ENCODE measurements around the gene MT1B.

The MT1B gene

GRCh38 chr16:56608876-56609462 is 42.7 kb upstream of the MT1B start:
- Histone ChIP-seq H3K9me2 (replicated peaks; ENCODE audit: control insufficient read depth, low read length) (no peaks in the 10 kb centered on the region), H4K20me1 (ENCODE audit: control insufficient read depth, insufficient read depth, low read depth, low read length) (no peaks in the 10 kb centered on the region), H3K4me1 (ENCODE audit: control insufficient read depth, low read length) (peaks cover 27% of the 10 kb centered on the region), H3K36me3 (ENCODE audit: control insufficient read depth, low read length) (no peaks in the 10 kb centered on the region), H3K27me3 (ENCODE audit: control insufficient read depth, low read length) (peaks cover 16% of the 10 kb centered on the region), H3K27ac (ENCODE audit: low read depth, low read length) (no peak overlapping the region), H3K4me3 (ENCODE audit: low read length) (peak overlapping the region; percentile 68), H3K79me2 (ENCODE audit: control insufficient read depth, low read length) (no peaks in the 10 kb centered on the region), H3K4me2 (ENCODE audit: low read length) (peak overlapping the region; percentile 83), H3K9me3 (ENCODE audit: control insufficient read depth, insufficient read depth, low read length) (no peaks in the 10 kb centered on the region), H3F3A (ENCODE audit: control insufficient read depth, insufficient read depth) (no peaks in the 10 kb centered on the region)
- TF ChIP-seq CTCF (IDR thresholded peaks at IDR 0.05; ENCODE audit: low read depth, low read length, poor library complexity, severe bottlenecking): no peak

- H4K20me1 ChIP-seq (ENCODE audit: control insufficient read depth, insufficient read depth, low read depth, low read length): no peaks in the 10 kb centered on the region
- no peaks in the 10 kb centered on the region for H3K9me2 ChIP-seq (replicated peaks; ENCODE audit: control insufficient read depth, low read length)
- no peak overlapping the region for H3K27ac ChIP-seq (ENCODE audit: low read depth, low read length)
- no peaks in the 10 kb centered on the region for H3F3A ChIP-seq (ENCODE audit: control insufficient read depth, insufficient read depth)
- H3K4me1 ChIP-seq (ENCODE audit: control insufficient read depth, low read length): peaks cover 27% of the 10 kb centered on the region
- H3K36me3 ChIP-seq (ENCODE audit: control insufficient read depth, low read length): no peaks in the 10 kb centered on the region
- H3K79me2 ChIP-seq (ENCODE audit: control insufficient read depth, low read length): no peaks in the 10 kb centered on the region
- peak overlapping the region; percentile 68 for H3K4me3 ChIP-seq (ENCODE audit: low read length)
- TF ChIP-seq EZH2phosphoT487 (IDR thresholded peaks at IDR 0.05; ENCODE audit: borderline replicate concordance, low read length) (no peak), CTCF (IDR thresholded peaks at IDR 0.05; ENCODE audit: low read depth, low read length, poor library complexity, severe bottlenecking) (no peak)
- H3K27me3 ChIP-seq (ENCODE audit: control insufficient read depth, low read length): peaks cover 16% of the 10 kb centered on the region
- H3K9me3 ChIP-seq (ENCODE audit: control insufficient read depth, insufficient read depth, low read length): no peaks in the 10 kb centered on the region
- H3K4me2 ChIP-seq (ENCODE audit: low read length): peak overlapping the region; percentile 83
Measured at GRCh38 chr16:56609463-56609921, 42.2 kb upstream of the MT1B start.

GRCh38 chr16:56610017-56610608 is 41.6 kb upstream of the MT1B start:
- peaks cover 18% of the 10 kb centered on the region for H3K27me3 ChIP-seq (ENCODE audit: control insufficient read depth, low read length)
- peak overlapping the region; percentile 68; the same call in 1 of the 2 replicates for H3K4me3 ChIP-seq (ENCODE audit: low read length)
- H3K4me2 ChIP-seq (ENCODE audit: low read length): peak overlapping the region; percentile 83
- peaks cover 27% of the 10 kb centered on the region for H3K4me1 ChIP-seq (ENCODE audit: control insufficient read depth, low read length)
- H4K20me1 ChIP-seq (ENCODE audit: control insufficient read depth, insufficient read depth, low read depth, low read length): no peaks in the 10 kb centered on the region
- H3K9me2 ChIP-seq (replicated peaks; ENCODE audit: control insufficient read depth, low read length): no peaks in the 10 kb centered on the region
- H3K79me2 ChIP-seq (ENCODE audit: control insufficient read depth, low read length): no peaks in the 10 kb centered on the region
- no peak overlapping the region for H3K27ac ChIP-seq (ENCODE audit: low read depth, low read length)
- no peaks in the 10 kb centered on the region for H3F3A ChIP-seq (ENCODE audit: control insufficient read depth, insufficient read depth)
- H3K9me3 ChIP-seq (ENCODE audit: control insufficient read depth, insufficient read depth, low read length): no peaks in the 10 kb centered on the region
- no peaks in the 10 kb centered on the region for H3K36me3 ChIP-seq (ENCODE audit: control insufficient read depth, low read length)
- TF ChIP-seq CTCF (IDR thresholded peaks at IDR 0.05; ENCODE audit: low read depth, low read length, poor library complexity, severe bottlenecking): no peak
